Measurements from ENCODE around the gene XPO5.
"Not testable (repeated sequence)": the region's sequence is repeated elsewhere in the genome, so short reads cannot be mapped to it uniquely, and the experiment has no call there.

XPO5 gene

GRCh38 chr6:43600595-43600994 lies 24.8 kb upstream of the XPO5 start:
- Histone ChIP-seq H3K4ac (ENCODE audit: low read depth, low read length) (no peak overlapping the region), H3K4me2 (ENCODE audit: low read length) (no peak overlapping the region), H3K14ac (ENCODE audit: low read length) (no peak overlapping the region), H2AK5ac (ENCODE audit: low read length) (no peak overlapping the region), H4K91ac (ENCODE audit: low read depth, low read length) (no peak overlapping the region), H3K4me3 (ENCODE audit: low read depth, low read length) (no peak overlapping the region), H3K18ac (ENCODE audit: low read length) (no peak overlapping the region), H3K36me3 (ENCODE audit: control insufficient read depth in 1 of 2, insufficient read depth in 2 of 2, low read length in 2 of 2) (peaks cover 28% of the 10 kb centered on the region in 2 experiments), H4K8ac (ENCODE audit: low read depth, low read length) (no peak overlapping the region), H3K79me1 (ENCODE audit: low read length) (no peaks in the 10 kb centered on the region), H3K79me2 (ENCODE audit: control insufficient read depth, insufficient read depth, low read length, poor library complexity) (no peaks in the 10 kb centered on the region), H3K23ac (ENCODE audit: low read length) (no peak overlapping the region), H4K12ac (ENCODE audit: low read depth, low read length) (no peak overlapping the region), H3K27ac (ENCODE audit: low read depth, low read length) (no peak overlapping the region), H3K9me3 (ENCODE audit: insufficient read depth, low read depth, low read length) (no peaks in the 10 kb centered on the region), H3K4me1 (ENCODE audit: control insufficient read depth in 1 of 2, insufficient read depth in 2 of 2, low read length in 2 of 2) (no peaks in the 10 kb centered on the region), H2BK5ac (ENCODE audit: low read depth, low read length, poor library complexity) (no peak overlapping the region), H3K27me3 (ENCODE audit: insufficient read depth, low read length) (no peaks in the 10 kb centered on the region), H2AFZ (ENCODE audit: insufficient read depth, low read length, poor library complexity) (no peak overlapping the region), H2BK120ac (ENCODE audit: insufficient read depth, low read length, poor library complexity) (no peak overlapping the region), H3K9ac (ENCODE audit: low read length) (no peak overlapping the region), H2BK12ac (ENCODE audit: low read length) (no peak overlapping the region)
- DNase-seq, result no peak
- WGBS (ENCODE audit: extremely low coverage, insufficient coverage, insufficient read length), result no CpG with 5 or more reads among the region's 2 CpGs

- Histone ChIP-seq H3K27ac (ENCODE audit: low read depth, low read length) (no peak overlapping the region), H4K8ac (ENCODE audit: low read depth, low read length) (no peak overlapping the region), H3K4me1 (ENCODE audit: control insufficient read depth in 1 of 2, insufficient read depth in 2 of 2, low read length in 2 of 2) (no peaks in the 10 kb centered on the region), H2BK12ac (ENCODE audit: low read length) (no peak overlapping the region), H3K36me3 (ENCODE audit: control insufficient read depth in 1 of 2, insufficient read depth in 2 of 2, low read length in 2 of 2) (peaks cover 18 to 24% of the 10 kb centered on the region in 2 experiments), H4K91ac (ENCODE audit: low read depth, low read length) (no peak overlapping the region), H3K18ac (ENCODE audit: low read length) (no peak overlapping the region), H3K9me3 (ENCODE audit: insufficient read depth, low read depth, low read length) (no peaks in the 10 kb centered on the region), H3K79me1 (ENCODE audit: low read length) (no peaks in the 10 kb centered on the region), H4K12ac (ENCODE audit: low read depth, low read length) (no peak overlapping the region), H3K9ac (ENCODE audit: low read length) (no peak overlapping the region), H3K4me2 (ENCODE audit: low read length) (no peak overlapping the region), H3K79me2 (ENCODE audit: control insufficient read depth, insufficient read depth, low read length, poor library complexity) (no peaks in the 10 kb centered on the region), H2BK5ac (ENCODE audit: low read depth, low read length, poor library complexity) (no peak overlapping the region), H3K23ac (ENCODE audit: low read length) (no peak overlapping the region), H3K14ac (ENCODE audit: low read length) (no peak overlapping the region), H3K27me3 (ENCODE audit: insufficient read depth, low read length) (no peaks in the 10 kb centered on the region), H2AK5ac (ENCODE audit: low read length) (no peak overlapping the region), H2AFZ (ENCODE audit: insufficient read depth, low read length, poor library complexity) (no peak overlapping the region), H2BK120ac (ENCODE audit: insufficient read depth, low read length, poor library complexity) (no peak overlapping the region), H3K4ac (ENCODE audit: low read depth, low read length) (no peak overlapping the region), H3K4me3 (ENCODE audit: low read depth, low read length) (no peak overlapping the region)
- no CpG with 5 or more reads among the region's 1 CpG for whole genome bisulfite sequencing (ENCODE audit: extremely low coverage, insufficient coverage, insufficient read length)
- DNase-seq, result no peak
These were observed 18.1 kb upstream of the XPO5 start for GRCh38 chr6:43593938-43594337.

GRCh38 chr6:43589564-43589963 lies 13.7 kb upstream of the XPO5 start:
- H3K14ac ChIP-seq (ENCODE audit: low read length); H4K91ac ChIP-seq (ENCODE audit: low read depth, low read length); H3K79me2 ChIP-seq (ENCODE audit: control insufficient read depth, insufficient read depth, low read length, poor library complexity); H2BK5ac ChIP-seq (ENCODE audit: low read depth, low read length, poor library complexity); H3K27ac ChIP-seq (ENCODE audit: low read depth, low read length); H3K9ac ChIP-seq (ENCODE audit: low read length); H3K4me2 ChIP-seq (ENCODE audit: low read length); H2AFZ ChIP-seq (ENCODE audit: insufficient read depth, low read length, poor library complexity); H3K4me3 ChIP-seq (ENCODE audit: low read depth, low read length); H3K27me3 ChIP-seq (ENCODE audit: insufficient read depth, low read length); H2BK120ac ChIP-seq (ENCODE audit: insufficient read depth, low read length, poor library complexity); H2BK12ac ChIP-seq (ENCODE audit: low read length); H3K79me1 ChIP-seq (ENCODE audit: low read length); H2AK5ac ChIP-seq (ENCODE audit: low read length); H4K12ac ChIP-seq (ENCODE audit: low read depth, low read length); H3K23ac ChIP-seq (ENCODE audit: low read length); H3K4me1 ChIP-seq (ENCODE audit: control insufficient read depth in 1 of 2, insufficient read depth in 2 of 2, low read length in 2 of 2); H3K4ac ChIP-seq (ENCODE audit: low read depth, low read length); H4K8ac ChIP-seq (ENCODE audit: low read depth, low read length); H3K18ac ChIP-seq (ENCODE audit: low read length); DNase-seq; H3K9me3 ChIP-seq (ENCODE audit: insufficient read depth, low read depth, low read length): not testable (repeated sequence)
- peaks cover 26 to 27% of the 10 kb centered on the region in 2 experiments for H3K36me3 ChIP-seq (ENCODE audit: control insufficient read depth in 1 of 2, insufficient read depth in 2 of 2, low read length in 2 of 2)
- no CpG with 5 or more reads among the region's 1 CpG for WGBS (ENCODE audit: extremely low coverage, insufficient coverage, insufficient read length)

GRCh38 chr6:43588194-43588593 lies 12.4 kb upstream of the XPO5 start:
- no CpG with 5 or more reads among the region's 5 CpGs for WGBS (ENCODE audit: extremely low coverage, insufficient coverage, insufficient read length)
- no peaks in the 10 kb centered on the region for H3K9me3 ChIP-seq (ENCODE audit: insufficient read depth, low read depth, low read length)
- no peak overlapping the region for H2AFZ ChIP-seq (ENCODE audit: insufficient read depth, low read length, poor library complexity)
- H2BK12ac ChIP-seq (ENCODE audit: low read length), result no peak overlapping the region
- H3K36me3 ChIP-seq (ENCODE audit: control insufficient read depth in 1 of 2, insufficient read depth in 2 of 2, low read length in 2 of 2), result peaks cover 25 to 32% of the 10 kb centered on the region in 2 experiments
- no peak overlapping the region for H3K9ac ChIP-seq (ENCODE audit: low read length)
- H3K4ac ChIP-seq (ENCODE audit: low read depth, low read length), result no peak overlapping the region
- H3K27ac ChIP-seq (ENCODE audit: low read depth, low read length), result no peak overlapping the region
- H3K4me3 ChIP-seq (ENCODE audit: low read depth, low read length), result no peak overlapping the region
- no peaks in the 10 kb centered on the region for H3K79me1 ChIP-seq (ENCODE audit: low read length)
- H3K23ac ChIP-seq (ENCODE audit: low read length), result no peak overlapping the region
- H3K79me2 ChIP-seq (ENCODE audit: control insufficient read depth, insufficient read depth, low read length, poor library complexity), result no peaks in the 10 kb centered on the region
- no peak overlapping the region for H2AK5ac ChIP-seq (ENCODE audit: low read length)
- no peaks in the 10 kb centered on the region for H3K27me3 ChIP-seq (ENCODE audit: insufficient read depth, low read length)
- H2BK120ac ChIP-seq (ENCODE audit: insufficient read depth, low read length, poor library complexity), result no peak overlapping the region
- no peak overlapping the region for H4K12ac ChIP-seq (ENCODE audit: low read depth, low read length)
- H2BK5ac ChIP-seq (ENCODE audit: low read depth, low read length, poor library complexity), result no peak overlapping the region
- H4K91ac ChIP-seq (ENCODE audit: low read depth, low read length), result no peak overlapping the region
- no peak overlapping the region for H4K8ac ChIP-seq (ENCODE audit: low read depth, low read length)
- no peak for DNase-seq
- H3K4me2 ChIP-seq (ENCODE audit: low read length), result no peak overlapping the region
- no peak overlapping the region for H3K14ac ChIP-seq (ENCODE audit: low read length)
- no peaks in the 10 kb centered on the region for H3K4me1 ChIP-seq (ENCODE audit: control insufficient read depth in 1 of 2, insufficient read depth in 2 of 2, low read length in 2 of 2)
- no peak overlapping the region for H3K18ac ChIP-seq (ENCODE audit: low read length)

Measured in trophoblast cell (in vitro differentiated cells and primary cell).